Activated CD4-positive, alpha-beta memory T cell treated with anti-CD3 and anti-CD28 coated beads, Interleukin-2, amount 10 ng/mL, durations not matched to agents 7 days and 5 days (primary cell): ENCODE measurements around the gene MYLK4. TPM values are rescaled to one million over a fixed set of nuclear protein-coding genes. Genes with fewer than 3 reads are reported as not detected.

Experiments used
- CTCF ChIA-PET: fragments of 350-600 bp; sonication (Branson Sonifier 250); formaldehyde crosslinking; loops from one replicate; lab custom pipeline; 2021; ENCODE audit warnings: antibody characterized with exemption, inconsistent platforms; lab: Charles Lee
- POLR2A ChIA-PET: fragments of 350-600 bp; sonication (Branson Sonifier 250); formaldehyde crosslinking; loops from one replicate; lab custom pipeline; 2021; ENCODE audit warnings: antibody characterized with exemption; lab: Charles Lee
- DNase-seq: peaks from one replicate; pipeline ENCODE4 v3.0.0-alpha.2; 2020
- H3K27ac Mint-ChIP-seq: one replicate; pipeline ENCODE4 v1.8.0; 2021; ENCODE audit warnings: mild to moderate bottlenecking, mixed read lengths
- H3K27me3 Mint-ChIP-seq: one replicate; pipeline ENCODE4 v1.8.0; 2021; ENCODE audit warnings: mixed read lengths
- H3K36me3 Mint-ChIP-seq: one replicate; pipeline ENCODE4 v1.8.0; 2021; ENCODE audit warnings: low read depth, mixed read lengths
- H3K4me1 Mint-ChIP-seq: one replicate; pipeline ENCODE4 v1.8.0; 2021; ENCODE audit warnings: mixed read lengths
- H3K4me3 Mint-ChIP-seq: one replicate; pipeline ENCODE4 v1.8.0; 2021; ENCODE audit warnings: mild to moderate bottlenecking, mixed read lengths
- H3K9me3 Mint-ChIP-seq: one replicate; pipeline ENCODE4 v1.8.0; 2021; ENCODE audit warnings: mixed read lengths
- total RNA-seq, 2 experiments: library from RNA; stranded (reverse); gene quantifications; one replicate each; pipeline ENCODE4 v1.2.3, GENCODE V29; 2021

MYLK4 gene
- total RNA-seq, 2 experiments from 2014 or later, result 0.15 to 0.28 TPM

DNA sequence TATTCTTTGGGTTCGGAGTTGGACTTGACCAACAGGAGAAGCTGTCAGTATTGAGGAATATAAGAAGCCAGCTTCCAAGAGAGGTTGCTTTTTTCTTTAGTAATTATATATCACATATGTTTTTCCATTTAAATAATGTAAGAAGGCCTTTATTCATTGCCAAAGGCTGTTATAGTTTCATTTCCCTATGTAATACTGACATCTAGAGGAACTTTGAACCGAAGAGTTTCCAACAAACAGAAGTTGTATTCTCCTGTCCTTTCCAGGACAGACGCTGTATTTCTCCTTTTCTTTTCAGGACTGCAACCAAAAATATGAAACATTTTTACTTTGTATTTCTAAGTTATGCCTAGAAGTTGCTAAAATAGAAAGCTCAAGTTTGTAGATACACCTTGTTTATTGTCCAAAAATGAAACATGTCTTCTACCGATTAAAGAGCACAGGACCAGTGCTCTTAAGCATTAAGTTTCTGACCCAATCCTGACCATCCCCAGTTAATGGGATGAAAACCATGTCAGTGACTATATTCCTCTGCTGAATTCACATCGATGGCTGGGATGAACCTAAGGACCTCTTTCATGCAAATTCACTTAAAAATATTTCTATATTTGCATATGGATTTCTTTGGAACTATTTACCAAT, 55.1 kb downstream of the MYLK4 start:
- CTCF ChIA-PET, result no interaction called here
- POLR2A ChIA-PET, result no interaction called here
- H3K27ac Mint-ChIP-seq, result no peak overlapping the region
- no peaks in the 10 kb centered on the region for H3K4me1 Mint-ChIP-seq
- no peak overlapping the region for H3K4me3 Mint-ChIP-seq
- H3K36me3 Mint-ChIP-seq, result no peaks in the 10 kb centered on the region
- H3K9me3 Mint-ChIP-seq, result no peaks in the 10 kb centered on the region
- no peak for DNase-seq
- peaks cover 23% of the 10 kb centered on the region for H3K27me3 Mint-ChIP-seq

GRCh38 chr6:2693231-2693630, 57.5 kb downstream of the MYLK4 start:
- CTCF ChIA-PET, result interaction anchor here (1.3 kb wide), 1 partner anchor 59 kb away, joined by 6 read pairs; no protein-coding TSS in a partner anchor
- DNase-seq, result no peak
- POLR2A ChIA-PET, result no interaction called here
- H3K9me3 Mint-ChIP-seq, result no peaks in the 10 kb centered on the region
- no peaks in the 10 kb centered on the region for H3K4me1 Mint-ChIP-seq
- no peak overlapping the region for H3K4me3 Mint-ChIP-seq
- no peaks in the 10 kb centered on the region for H3K36me3 Mint-ChIP-seq
- peaks cover 21% of the 10 kb centered on the region for H3K27me3 Mint-ChIP-seq
- H3K27ac Mint-ChIP-seq, result no peak overlapping the region

- Mint-ChIP-seq H3K4me3 (no peak overlapping the region), H3K27ac (no peak overlapping the region), H3K36me3 (no peaks in the 10 kb centered on the region), H3K4me1 (no peaks in the 10 kb centered on the region), H3K27me3 (peaks cover 9% of the 10 kb centered on the region), H3K9me3 (no peaks in the 10 kb centered on the region)
- no peak for DNase-seq
- ChIA-PET CTCF (no interaction called here), POLR2A (no interaction called here)
These were observed 62.2 kb downstream of the MYLK4 start for GRCh38 chr6:2688401-2689064.

DNA sequence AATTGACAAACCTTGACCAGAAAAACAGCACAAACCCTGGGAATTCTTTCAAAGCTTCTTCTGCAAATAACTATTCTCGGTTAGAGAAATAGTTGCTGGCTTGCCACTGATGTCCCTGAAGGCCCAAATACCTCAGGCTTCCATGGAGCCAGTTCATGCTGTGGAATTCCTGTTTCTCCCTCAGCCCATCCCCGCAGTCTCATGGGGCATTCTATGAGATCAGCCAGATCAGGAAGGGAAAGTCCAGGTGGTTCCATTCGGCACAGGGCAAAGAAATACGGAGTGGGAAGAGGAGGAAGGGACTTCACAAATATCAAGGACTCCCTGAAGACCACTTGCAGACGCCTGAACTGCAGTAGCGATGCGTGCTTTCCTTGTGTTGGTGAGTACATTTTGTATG, 63.3 kb downstream of the MYLK4 start:
- Mint-ChIP-seq H3K36me3 (no peaks in the 10 kb centered on the region), H3K4me3 (no peak overlapping the region), H3K27me3 (peaks cover 5% of the 10 kb centered on the region), H3K9me3 (no peaks in the 10 kb centered on the region), H3K27ac (no peak overlapping the region), H3K4me1 (no peaks in the 10 kb centered on the region)
- ChIA-PET POLR2A (no interaction called here), CTCF (no interaction called here)
- DNase-seq, result no peak

- no peak overlapping the region for H3K27ac Mint-ChIP-seq
- CTCF ChIA-PET, result no interaction called here
- H3K9me3 Mint-ChIP-seq, result no peaks in the 10 kb centered on the region
- POLR2A ChIA-PET, result no interaction called here
- H3K4me1 Mint-ChIP-seq, result no peaks in the 10 kb centered on the region
- peaks cover 2% of the 10 kb centered on the region for H3K27me3 Mint-ChIP-seq
- no peak for DNase-seq
- H3K4me3 Mint-ChIP-seq, result no peak overlapping the region
- H3K36me3 Mint-ChIP-seq, result no peaks in the 10 kb centered on the region
These were observed 64.2 kb downstream of the MYLK4 start for GRCh38 chr6:2686515-2686914.

- no peaks in the 10 kb centered on the region for H3K36me3 Mint-ChIP-seq
- ChIA-PET POLR2A (no interaction called here), CTCF (no interaction called here)
- H3K4me1 Mint-ChIP-seq, result no peaks in the 10 kb centered on the region
- H3K9me3 Mint-ChIP-seq, result no peaks in the 10 kb centered on the region
- no peak overlapping the region for H3K4me3 Mint-ChIP-seq
- H3K27me3 Mint-ChIP-seq, result peaks cover 2% of the 10 kb centered on the region
- no peak overlapping the region for H3K27ac Mint-ChIP-seq
- no peak for DNase-seq
These were observed 65.7 kb downstream of the MYLK4 start for GRCh38 chr6:2684766-2685754.

- Mint-ChIP-seq H3K4me3 (no peak overlapping the region), H3K27me3 (no peaks in the 10 kb centered on the region), H3K27ac (no peak overlapping the region), H3K36me3 (no peaks in the 10 kb centered on the region), H3K4me1 (no peaks in the 10 kb centered on the region), H3K9me3 (no peaks in the 10 kb centered on the region)
- no peak for DNase-seq
- POLR2A ChIA-PET, result no interaction called here
- CTCF ChIA-PET, result no interaction called here
These were observed 66.5 kb downstream of the MYLK4 start for GRCh38 chr6:2684103-2684749.

GRCh38 chr6:2680264-2680922, 70.3 kb downstream of the MYLK4 start:
- H3K27ac Mint-ChIP-seq, result no peak overlapping the region
- no peaks in the 10 kb centered on the region for H3K27me3 Mint-ChIP-seq
- H3K4me3 Mint-ChIP-seq, result no peak overlapping the region
- H3K9me3 Mint-ChIP-seq, result no peaks in the 10 kb centered on the region
- DNase-seq, result no peak
- no peaks in the 10 kb centered on the region for H3K4me1 Mint-ChIP-seq
- ChIA-PET CTCF (no interaction called here), POLR2A (no interaction called here)
- H3K36me3 Mint-ChIP-seq, result no peaks in the 10 kb centered on the region

DNA sequence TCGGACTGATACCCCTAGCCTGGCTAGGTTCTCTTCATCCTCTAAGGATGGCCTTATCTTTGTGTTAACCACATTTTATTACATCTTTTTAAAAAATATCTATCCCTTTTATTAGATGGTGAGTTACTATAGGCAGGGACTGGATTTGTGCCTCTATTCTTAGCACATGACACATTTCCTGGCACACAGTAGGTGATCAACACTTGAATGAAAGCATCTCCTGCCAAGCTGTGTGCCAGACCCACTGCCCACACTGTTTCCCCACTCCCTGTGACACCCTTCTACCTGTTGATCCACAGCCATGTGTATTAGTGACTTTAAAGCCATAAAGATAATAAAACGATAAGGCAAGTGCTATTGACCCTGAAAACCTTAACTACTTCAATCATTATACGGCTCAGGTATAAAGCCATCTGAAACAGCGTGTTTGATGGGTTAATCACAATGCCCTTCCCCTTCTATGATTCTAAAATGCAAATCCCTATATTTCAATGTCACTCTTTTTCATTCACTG, 73.6 kb downstream of the MYLK4 start:
- H3K9me3 Mint-ChIP-seq, result no peaks in the 10 kb centered on the region
- CTCF ChIA-PET, result no interaction called here

GRCh38 chr6:2676048-2676447, 74.7 kb downstream of the MYLK4 start:
- no peaks in the 10 kb centered on the region for H3K36me3 Mint-ChIP-seq
- H3K4me1 Mint-ChIP-seq, result no peaks in the 10 kb centered on the region
- no peak overlapping the region for H3K4me3 Mint-ChIP-seq
- DNase-seq, result no peak
- no peaks in the 10 kb centered on the region for H3K27me3 Mint-ChIP-seq
- ChIA-PET CTCF (no interaction called here), POLR2A (no interaction called here)
- no peak overlapping the region for H3K27ac Mint-ChIP-seq
- H3K9me3 Mint-ChIP-seq, result no peaks in the 10 kb centered on the region

More for the DNA sequence above, 73.6 kb downstream of the MYLK4 start:
- no peaks in the 10 kb centered on the region for H3K27me3 Mint-ChIP-seq
- no peak overlapping the region for H3K4me3 Mint-ChIP-seq
- no peaks in the 10 kb centered on the region for H3K36me3 Mint-ChIP-seq
- H3K4me1 Mint-ChIP-seq, result no peaks in the 10 kb centered on the region
- no peak for DNase-seq
- no peak overlapping the region for H3K27ac Mint-ChIP-seq
- POLR2A ChIA-PET, result no interaction called here

DNA sequence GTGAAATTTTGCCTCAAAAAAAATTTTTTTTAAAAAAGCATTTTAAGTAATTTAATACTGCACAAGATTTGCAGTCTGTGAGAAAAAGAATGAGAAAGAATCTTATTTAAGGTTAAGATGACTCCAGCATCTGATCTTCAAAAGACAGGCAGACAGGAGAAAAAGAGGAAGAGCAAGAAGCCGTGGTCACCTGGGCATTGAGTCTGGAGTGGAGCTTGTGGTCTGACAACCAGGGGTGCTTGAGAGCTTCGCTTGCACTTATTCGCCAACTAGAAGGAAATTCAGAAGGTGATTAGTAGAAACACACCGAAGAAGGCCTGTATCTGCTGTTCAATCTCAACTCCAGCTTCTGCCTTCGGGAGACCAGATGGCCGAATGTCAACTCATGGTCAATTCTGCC, 75.9 kb downstream of the MYLK4 start:
- no peak for DNase-seq
- no peak overlapping the region for H3K27ac Mint-ChIP-seq
- H3K9me3 Mint-ChIP-seq, result no peaks in the 10 kb centered on the region
- ChIA-PET CTCF (no interaction called here), POLR2A (no interaction called here)
- H3K27me3 Mint-ChIP-seq, result no peaks in the 10 kb centered on the region
- no peaks in the 10 kb centered on the region for H3K4me1 Mint-ChIP-seq
- no peak overlapping the region for H3K4me3 Mint-ChIP-seq
- H3K36me3 Mint-ChIP-seq, result no peaks in the 10 kb centered on the region

GRCh38 chr6:2669067-2669700, 81.5 kb downstream of the MYLK4 start:
- Mint-ChIP-seq H3K9me3 (no peaks in the 10 kb centered on the region), H3K36me3 (no peaks in the 10 kb centered on the region), H3K27ac (no peak overlapping the region), H3K27me3 (peaks cover 8% of the 10 kb centered on the region), H3K4me3 (no peak overlapping the region), H3K4me1 (no peaks in the 10 kb centered on the region)
- DNase-seq, result no peak
- POLR2A ChIA-PET, result no interaction called here
- CTCF ChIA-PET, result no interaction called here
